ENCODE data around the gene SHROOM1. TPM values are rescaled to one million over a fixed set of nuclear protein-coding genes. Genes with fewer than 3 reads are reported as not detected.
A peak's percentile ranks its signal among the peaks of the same experiment; 100 is the strongest.

Gene SHROOM1
- total and polyA plus RNA-seq, 9 of the 15 experiments (the other 6 are each of a cell fraction or from before 2014, with no cell fraction given), result 0.44 to 26.5 (median 11.9) TPM

GRCh38 chr5:132807163-132807838 is 23.1 kb downstream of the SHROOM1 start (continued):
- TF ChIP-seq SNRNP70 (optimal IDR thresholded peaks at IDR 0.05; ENCODE audit: low read depth, low read length) (no peak), DACH1 (IDR thresholded peaks at IDR 0.05; ENCODE audit: partially characterized antibody) (no peak), SMARCC2 (IDR thresholded peaks at IDR 0.05; ENCODE audit: low read depth) (no peak), NR4A1 (CRISPR knock-in tag; IDR thresholded peaks at IDR 0.05) (no peak), NR4A1 (tag; IDR thresholded peaks at IDR 0.05) (no peak), CBX3 (IDR thresholded peaks at IDR 0.05; ENCODE audit: borderline replicate concordance in 1 of 2, low read length in 2 of 2) (no peak), CHD1 (IDR thresholded peaks at IDR 0.05; ENCODE audit: low read length) (no peak), MCM7 (IDR thresholded peaks at IDR 0.05) (no peak), POLR2AphosphoS5 (IDR thresholded peaks at IDR 0.05; ENCODE audit: control insufficient read depth, insufficient read depth, low read depth, low read length) (no peak), ZNF197 (CRISPR knock-in tag; IDR thresholded peaks at IDR 0.05; ENCODE audit: low read depth) (no peak), CC2D1A (IDR thresholded peaks at IDR 0.05) (no peak), KAT7 (CRISPR knock-in tag; IDR thresholded peaks at IDR 0.05; ENCODE audit: borderline replicate concordance) (no peak), ZNF124 (CRISPR knock-in tag; IDR thresholded peaks at IDR 0.05) (no peak), ZNF324 (CRISPR knock-in tag; IDR thresholded peaks at IDR 0.05) (no peak), SLC30A9 (CRISPR knock-in tag; IDR thresholded peaks at IDR 0.05) (no peak), DLX4 (CRISPR knock-in tag; IDR thresholded peaks at IDR 0.05) (no peak), NCOR1 (IDR thresholded peaks at IDR 0.05) (no peak), MYC (IDR thresholded peaks at IDR 0.05; ENCODE audit: low read depth, low read length) (peak; percentile 34; the same call in 1 of the 2 replicates), MYC (CRISPR knock-in tag; IDR thresholded peaks at IDR 0.05; ENCODE audit: borderline replicate concordance, low read depth) (no peak), RAD21 (CRISPR knock-in tag; conservative IDR thresholded peaks at IDR 0.05 in 1 of 2, IDR thresholded peaks at IDR 0.05 in 1 of 2) (peak; percentile 35 to 48; a peak in 3 of 4 replicates), CEBPB (tag; IDR thresholded peaks at IDR 0.05) (no peak)
- TF ChIP-seq, protein P1, sequence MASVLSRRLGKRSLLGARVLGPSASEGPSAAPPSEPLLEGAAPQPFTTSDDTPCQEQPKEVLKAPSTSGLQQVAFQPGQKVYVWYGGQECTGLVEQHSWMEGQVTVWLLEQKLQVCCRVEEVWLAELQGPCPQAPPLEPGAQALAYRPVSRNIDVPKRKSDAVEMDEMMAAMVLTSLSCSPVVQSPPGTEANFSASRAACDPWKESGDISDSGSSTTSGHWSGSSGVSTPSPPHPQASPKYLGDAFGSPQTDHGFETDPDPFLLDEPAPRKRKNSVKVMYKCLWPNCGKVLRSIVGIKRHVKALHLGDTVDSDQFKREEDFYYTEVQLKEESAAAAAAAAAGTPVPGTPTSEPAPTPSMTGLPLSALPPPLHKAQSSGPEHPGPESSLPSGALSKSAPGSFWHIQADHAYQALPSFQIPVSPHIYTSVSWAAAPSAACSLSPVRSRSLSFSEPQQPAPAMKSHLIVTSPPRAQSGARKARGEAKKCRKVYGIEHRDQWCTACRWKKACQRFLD (CRISPR knock-in tag; IDR thresholded peaks at IDR 0.05), result 0 out of 2 replicates have a peak, but pooled peaks have one; percentile 28
- TF ChIP-seq, protein P2, sequence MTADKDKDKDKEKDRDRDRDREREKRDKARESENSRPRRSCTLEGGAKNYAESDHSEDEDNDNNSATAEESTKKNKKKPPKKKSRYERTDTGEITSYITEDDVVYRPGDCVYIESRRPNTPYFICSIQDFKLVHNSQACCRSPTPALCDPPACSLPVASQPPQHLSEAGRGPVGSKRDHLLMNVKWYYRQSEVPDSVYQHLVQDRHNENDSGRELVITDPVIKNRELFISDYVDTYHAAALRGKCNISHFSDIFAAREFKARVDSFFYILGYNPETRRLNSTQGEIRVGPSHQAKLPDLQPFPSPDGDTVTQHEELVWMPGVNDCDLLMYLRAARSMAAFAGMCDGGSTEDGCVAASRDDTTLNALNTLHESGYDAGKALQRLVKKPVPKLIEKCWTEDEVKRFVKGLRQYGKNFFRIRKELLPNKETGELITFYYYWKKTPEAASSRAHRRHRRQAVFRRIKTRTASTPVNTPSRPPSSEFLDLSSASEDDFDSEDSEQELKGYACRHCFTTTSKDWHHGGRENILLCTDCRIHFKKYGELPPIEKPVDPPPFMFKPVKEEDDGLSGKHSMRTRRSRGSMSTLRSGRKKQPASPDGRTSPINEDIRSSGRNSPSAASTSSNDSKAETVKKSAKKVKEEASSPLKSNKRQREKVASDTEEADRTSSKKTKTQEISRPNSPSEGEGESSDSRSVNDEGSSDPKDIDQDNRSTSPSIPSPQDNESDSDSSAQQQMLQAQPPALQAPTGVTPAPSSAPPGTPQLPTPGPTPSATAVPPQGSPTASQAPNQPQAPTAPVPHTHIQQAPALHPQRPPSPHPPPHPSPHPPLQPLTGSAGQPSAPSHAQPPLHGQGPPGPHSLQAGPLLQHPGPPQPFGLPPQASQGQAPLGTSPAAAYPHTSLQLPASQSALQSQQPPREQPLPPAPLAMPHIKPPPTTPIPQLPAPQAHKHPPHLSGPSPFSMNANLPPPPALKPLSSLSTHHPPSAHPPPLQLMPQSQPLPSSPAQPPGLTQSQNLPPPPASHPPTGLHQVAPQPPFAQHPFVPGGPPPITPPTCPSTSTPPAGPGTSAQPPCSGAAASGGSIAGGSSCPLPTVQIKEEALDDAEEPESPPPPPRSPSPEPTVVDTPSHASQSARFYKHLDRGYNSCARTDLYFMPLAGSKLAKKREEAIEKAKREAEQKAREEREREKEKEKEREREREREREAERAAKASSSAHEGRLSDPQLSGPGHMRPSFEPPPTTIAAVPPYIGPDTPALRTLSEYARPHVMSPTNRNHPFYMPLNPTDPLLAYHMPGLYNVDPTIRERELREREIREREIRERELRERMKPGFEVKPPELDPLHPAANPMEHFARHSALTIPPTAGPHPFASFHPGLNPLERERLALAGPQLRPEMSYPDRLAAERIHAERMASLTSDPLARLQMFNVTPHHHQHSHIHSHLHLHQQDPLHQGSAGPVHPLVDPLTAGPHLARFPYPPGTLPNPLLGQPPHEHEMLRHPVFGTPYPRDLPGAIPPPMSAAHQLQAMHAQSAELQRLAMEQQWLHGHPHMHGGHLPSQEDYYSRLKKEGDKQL (CRISPR knock-in tag; IDR thresholded peaks at IDR 0.05; ENCODE audit: borderline replicate concordance), result no peak

All from K562 (cell line).